SK-N-SH (cell line): ENCODE measurements around the gene ACSS1.

Source experiments
- CTCF ChIP-seq: fragments of 200-600 bp; sonication (generic); IDR thresholded peaks from 2 replicates; pipeline ENCODE4 v1.6.1; 2017; ENCODE audit warnings: antibody characterized with exemption, mild to moderate bottlenecking, moderate library complexity
- EP300 ChIP-seq, 2 experiments: IDR thresholded peaks; 2 replicates each; pipeline versions ENCODE4 v1.4.0 to v1.6.1; 2012; ENCODE audit warnings: borderline replicate concordance in 1 of 2, low read depth in 1 of 2, low read length in 1 of 2
- EZH2phosphoT487 ChIP-seq: fragments of 200-600 bp; sonication (generic); IDR thresholded peaks from 2 replicates; pipeline ENCODE4 v1.6.1; 2017; ENCODE audit warnings: low read depth, mixed run types, mild to moderate bottlenecking, antibody characterized with exemption, moderate library complexity, borderline replicate concordance
- MAX ChIP-seq: IDR thresholded peaks from 2 replicates; pipeline ENCODE4 v1.4.0; 2012; ENCODE audit warnings: low read depth
- POLR2AphosphoS5 ChIP-seq: IDR thresholded peaks from 2 replicates; pipeline ENCODE4 v1.6.1; 2012; ENCODE audit warnings: low read depth, low read length
- SMC3 ChIP-seq: IDR thresholded peaks from 2 replicates; pipeline ENCODE4 v1.6.1; 2012; ENCODE audit warnings: low read depth, low read length, improper control_type of control experiment
- ZBTB33 ChIP-seq: IDR thresholded peaks from 2 replicates; pipeline ENCODE4 v1.4.0; 2012; ENCODE audit warnings: low read depth, borderline replicate concordance

- TF ChIP-seq EZH2phosphoT487 (no peak), EP300 (IDR thresholded peaks at IDR 0.05; ENCODE audit: borderline replicate concordance in 1 of 2, low read depth in 1 of 2, low read length in 1 of 2) (no peak), ZBTB33 (no peak), SMC3 (no peak), POLR2AphosphoS5 (no peak), CTCF (no peak), MAX (no peak)
These were observed 54.9 kb downstream of the ACSS1 start for GRCh38 chr20:25003002-25003401.
